PC-3 (cell line): Measurements from ENCODE around the gene MYO3A.

Source experiments
- CTCF ChIP-seq: fragments of 300-600 bp; sonication (generic); conservative IDR thresholded peaks from 2 replicates; pipeline ENCODE4 v1.5.1; 2017; ENCODE audit warnings: antibody characterized with exemption, low read depth, mild to moderate bottlenecking, low read length
- EZH2 ChIP-seq: fragments of 300-600 bp; sonication (generic); IDR thresholded peaks from one replicate; pipeline ENCODE4 v1.6.1; 2017; ENCODE audit warnings: antibody characterized with exemption, mild to moderate bottlenecking, low read length; ENCODE audit not compliant: unreplicated experiment
- EZH2phosphoT487 ChIP-seq: fragments of 300-600 bp; sonication (generic); IDR thresholded peaks from 2 replicates; pipeline ENCODE4 v1.6.1; 2018; ENCODE audit warnings: mild to moderate bottlenecking, antibody characterized with exemption, low read length, borderline replicate concordance

DNA sequence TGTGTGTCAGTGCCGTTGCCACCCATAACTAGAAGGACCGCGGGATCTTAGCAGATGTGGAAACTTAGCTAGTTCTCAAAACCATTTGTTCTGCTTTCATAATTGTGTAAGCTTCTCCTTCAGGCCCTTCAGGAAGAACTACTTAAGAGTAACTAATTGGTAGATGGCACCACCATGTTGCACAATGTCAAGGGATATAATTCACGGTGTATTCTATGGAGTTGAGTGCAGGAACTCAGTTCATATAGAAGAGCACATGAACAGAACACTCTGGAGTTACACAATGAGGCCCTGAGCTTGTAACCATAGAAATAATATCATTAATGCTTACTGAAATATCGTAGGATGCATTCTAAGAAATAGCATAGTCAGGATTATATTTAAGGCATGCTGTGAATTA is 156.0 kb downstream of the MYO3A start:
- TF ChIP-seq CTCF, result no peak
- TF ChIP-seq EZH2, result no peak
- TF ChIP-seq EZH2phosphoT487, result no peak
